SK-N-SH (cell line): Measurements from ENCODE around the gene DUSP15.
"Not testable (repeated sequence)": the region's sequence is repeated elsewhere in the genome, so short reads cannot be mapped to it uniquely, and the experiment has no call there.

Experiments
- CHD2 ChIP-seq: fragments of 150-350 bp; IDR thresholded peaks from 2 replicates; pipeline ENCODE4 v1.6.1; 2018; ENCODE audit warnings: low read length; ENCODE audit not compliant: partially characterized antibody
- CTCF ChIP-seq: fragments of 200-600 bp; sonication (generic); IDR thresholded peaks from 2 replicates; pipeline ENCODE4 v1.6.1; 2017; ENCODE audit warnings: antibody characterized with exemption, mild to moderate bottlenecking, moderate library complexity
- EZH2phosphoT487 ChIP-seq: fragments of 200-600 bp; sonication (generic); IDR thresholded peaks from 2 replicates; pipeline ENCODE4 v1.6.1; 2017; ENCODE audit warnings: low read depth, mixed run types, mild to moderate bottlenecking, antibody characterized with exemption, moderate library complexity, borderline replicate concordance
- GABPA ChIP-seq: IDR thresholded peaks from 2 replicates; pipeline ENCODE4 v1.4.0; 2012; ENCODE audit warnings: low read depth, mild to moderate bottlenecking
- MAX ChIP-seq: IDR thresholded peaks from 2 replicates; pipeline ENCODE4 v1.4.0; 2012; ENCODE audit warnings: low read depth
- MXI1 ChIP-seq: IDR thresholded peaks from 2 replicates; pipeline ENCODE4 v1.6.1; 2012; ENCODE audit warnings: mild to moderate bottlenecking, low read depth, low read length, improper control_type of control experiment
- PBX3 ChIP-seq: IDR thresholded peaks from 2 replicates; pipeline ENCODE4; 2012
- POLR2AphosphoS5 ChIP-seq: IDR thresholded peaks from 2 replicates; pipeline ENCODE4 v1.6.1; 2012; ENCODE audit warnings: low read depth, low read length
- RFX5 ChIP-seq: IDR thresholded peaks from 2 replicates; pipeline ENCODE4 v1.6.1; 2012; ENCODE audit warnings: mild to moderate bottlenecking, improper control_type of control experiment, low read length
- SIN3A ChIP-seq: IDR thresholded peaks from 2 replicates; pipeline ENCODE4 v1.6.1; 2012; ENCODE audit warnings: low read depth, mild to moderate bottlenecking, low read length, moderate library complexity, borderline replicate concordance
- TAF1 ChIP-seq: IDR thresholded peaks from 2 replicates; pipeline ENCODE4 v1.6.1; 2012; ENCODE audit warnings: low read depth, mild to moderate bottlenecking, low read length, moderate library complexity, borderline replicate concordance
- YY1 ChIP-seq: IDR thresholded peaks from 2 replicates; pipeline ENCODE4 v1.4.0; 2012; ENCODE audit warnings: low read depth, mild to moderate bottlenecking
- ZBTB33 ChIP-seq: IDR thresholded peaks from 2 replicates; pipeline ENCODE4 v1.4.0; 2012; ENCODE audit warnings: low read depth, borderline replicate concordance

- TF ChIP-seq MXI1, CTCF, PBX3, TAF1, EZH2phosphoT487, POLR2AphosphoS5, RFX5, YY1, SIN3A, ZBTB33, GABPA, MAX, CHD2: not testable (repeated sequence)
Observed at GRCh38 chr20:31828016-31828415, 42.3 kb downstream of the DUSP15 start.
